ENCODE measurements around the gene GRM1. TPM values are rescaled to one million over a fixed set of nuclear protein-coding genes. Genes with fewer than 3 reads are reported as not detected.

Gene GRM1
- polyA plus RNA-seq, 3 donors, result not detected

DNA sequence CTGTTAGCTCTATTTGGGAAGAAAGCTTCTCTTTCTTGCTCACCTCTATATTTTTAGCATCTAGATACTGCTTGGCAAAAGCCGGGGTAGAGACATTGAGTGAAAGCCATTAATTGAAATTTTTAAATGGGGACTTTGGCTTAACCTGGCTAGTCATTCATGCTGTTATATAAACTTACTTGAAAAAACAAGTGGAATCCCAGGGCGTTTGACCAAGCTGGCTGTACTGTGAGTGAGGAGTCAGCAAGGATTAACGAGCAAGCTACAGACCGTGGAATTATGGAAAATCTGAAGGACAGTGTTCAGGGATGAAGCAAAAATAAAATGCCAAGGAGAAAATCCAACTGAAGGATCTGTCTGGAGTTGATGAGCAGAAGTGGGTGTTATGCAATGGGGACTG, 232.0 kb downstream of the GRM1 start:
- 94% methylated on average over 3 of the region's 4 CpGs for WGBS (ENCODE audit: insufficient coverage)
- no peak overlapping the region for H2AFZ ChIP-seq (ENCODE audit: insufficient read depth, low read depth, low read length, poor library complexity, severe bottlenecking)
- H3K9me3 ChIP-seq (replicated peaks in 1 of 2; ENCODE audit: control insufficient read depth in 1 of 2, insufficient read depth in 1 of 2, low read length in 2 of 2), result no peaks in the 10 kb centered on the region
- H3K27ac ChIP-seq (ENCODE audit: low read depth in 1 of 2, low read length in 2 of 2), result no peak overlapping the region
- H3K4me1 Mint-ChIP-seq, result no peaks in the 10 kb centered on the region
- DNase-seq, result no peak
- H3K4me1 ChIP-seq (ENCODE audit: control insufficient read depth in 1 of 2, insufficient read depth in 2 of 2, low read length in 2 of 2), result no peaks in the 10 kb centered on the region
- H3K36me3 Mint-ChIP-seq, result no peaks in the 10 kb centered on the region
- H3K4me2 ChIP-seq (replicated peaks; ENCODE audit: extremely low read depth, low read length, poor library complexity, severe bottlenecking), result no peak overlapping the region
- H3K27me3 Mint-ChIP-seq (ENCODE audit: low read depth in 3 of 3), result peaks cover 0 to under 1% (median 0%) of the 10 kb centered on the region in 3 donors
- no peaks in the 10 kb centered on the region for H3K9me3 Mint-ChIP-seq
- H3K9ac ChIP-seq (ENCODE audit: insufficient read depth, low read length, poor library complexity, severe bottlenecking), result no peak overlapping the region
- no peaks in the 10 kb centered on the region for H3K79me2 ChIP-seq (ENCODE audit: insufficient read depth, low read length)
- H3K27me3 ChIP-seq (ENCODE audit: control insufficient read depth in 2 of 2, insufficient read depth in 2 of 2, low read length in 2 of 2), result no peaks in the 10 kb centered on the region
- no peak overlapping the region for H3K27ac Mint-ChIP-seq
- H3K4me3 Mint-ChIP-seq, result no peak overlapping the region
- H3K4me3 ChIP-seq (replicated peaks in 1 of 3; ENCODE audit: low read depth in 2 of 3, low read length in 3 of 3), result no peak overlapping the region
- TF ChIP-seq, protein P1, sequence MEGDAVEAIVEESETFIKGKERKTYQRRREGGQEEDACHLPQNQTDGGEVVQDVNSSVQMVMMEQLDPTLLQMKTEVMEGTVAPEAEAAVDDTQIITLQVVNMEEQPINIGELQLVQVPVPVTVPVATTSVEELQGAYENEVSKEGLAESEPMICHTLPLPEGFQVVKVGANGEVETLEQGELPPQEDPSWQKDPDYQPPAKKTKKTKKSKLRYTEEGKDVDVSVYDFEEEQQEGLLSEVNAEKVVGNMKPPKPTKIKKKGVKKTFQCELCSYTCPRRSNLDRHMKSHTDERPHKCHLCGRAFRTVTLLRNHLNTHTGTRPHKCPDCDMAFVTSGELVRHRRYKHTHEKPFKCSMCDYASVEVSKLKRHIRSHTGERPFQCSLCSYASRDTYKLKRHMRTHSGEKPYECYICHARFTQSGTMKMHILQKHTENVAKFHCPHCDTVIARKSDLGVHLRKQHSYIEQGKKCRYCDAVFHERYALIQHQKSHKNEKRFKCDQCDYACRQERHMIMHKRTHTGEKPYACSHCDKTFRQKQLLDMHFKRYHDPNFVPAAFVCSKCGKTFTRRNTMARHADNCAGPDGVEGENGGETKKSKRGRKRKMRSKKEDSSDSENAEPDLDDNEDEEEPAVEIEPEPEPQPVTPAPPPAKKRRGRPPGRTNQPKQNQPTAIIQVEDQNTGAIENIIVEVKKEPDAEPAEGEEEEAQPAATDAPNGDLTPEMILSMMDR (IDR thresholded peaks at IDR 0.05), result no peak
- no peaks in the 10 kb centered on the region for H3K36me3 ChIP-seq (replicated peaks in 1 of 2; ENCODE audit: control insufficient read depth in 1 of 2, insufficient read depth in 2 of 2, low read length in 2 of 2)
- no peaks in the 10 kb centered on the region for H4K20me1 ChIP-seq (ENCODE audit: insufficient read depth, low read length)
- intact Hi-C loops (cut with micrococcal nuclease), result no loop called here

DNA sequence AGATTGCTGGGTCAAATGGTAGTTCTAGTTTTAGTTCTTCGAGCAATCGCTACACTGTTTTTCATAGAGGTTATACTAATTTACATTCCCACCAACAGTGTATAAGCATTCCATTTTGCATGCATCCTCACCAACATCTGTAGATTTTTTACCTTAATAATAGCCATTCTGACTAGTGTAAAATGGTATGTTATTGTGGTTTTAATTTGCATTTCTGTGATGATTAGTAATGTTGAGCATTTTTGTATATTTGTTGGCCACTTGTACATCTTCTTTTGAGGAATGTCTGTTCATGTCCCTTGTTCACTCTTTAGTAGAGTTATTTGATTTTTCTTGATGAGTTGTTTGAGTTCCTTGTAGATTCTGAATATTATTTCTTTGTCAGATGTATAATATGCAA, 236.2 kb downstream of the GRM1 start:
- no peak for DNase-seq
- Mint-ChIP-seq H3K9me3 (peaks cover 0 to 3% (median 0%) of the 10 kb centered on the region in 7 donors), H3K36me3 (no peaks in the 10 kb centered on the region), H3K27me3 (ENCODE audit: low read depth in 3 of 3) (peaks cover 0 to 2% (median 2%) of the 10 kb centered on the region in 3 donors), H3K4me1 (no peaks in the 10 kb centered on the region), H3K27ac (no peak overlapping the region), H3K4me3 (no peak overlapping the region)
- Histone ChIP-seq H4K20me1 (ENCODE audit: insufficient read depth, low read length) (no peaks in the 10 kb centered on the region), H3K9me3 (replicated peaks in 1 of 2; ENCODE audit: control insufficient read depth in 1 of 2, insufficient read depth in 1 of 2, low read length in 2 of 2) (no peaks in the 10 kb centered on the region), H3K36me3 (replicated peaks in 1 of 2; ENCODE audit: control insufficient read depth in 1 of 2, insufficient read depth in 2 of 2, low read length in 2 of 2) (no peaks in the 10 kb centered on the region), H3K9ac (ENCODE audit: insufficient read depth, low read length, poor library complexity, severe bottlenecking) (no peak overlapping the region), H3K27me3 (ENCODE audit: control insufficient read depth in 2 of 2, insufficient read depth in 2 of 2, low read length in 2 of 2) (no peaks in the 10 kb centered on the region), H2AFZ (ENCODE audit: insufficient read depth, low read depth, low read length, poor library complexity, severe bottlenecking) (no peak overlapping the region), H3K4me3 (replicated peaks in 1 of 3; ENCODE audit: low read depth in 2 of 3, low read length in 3 of 3) (no peak overlapping the region), H3K79me2 (ENCODE audit: insufficient read depth, low read length) (no peaks in the 10 kb centered on the region), H3K4me1 (ENCODE audit: control insufficient read depth in 1 of 2, insufficient read depth in 2 of 2, low read length in 2 of 2) (no peaks in the 10 kb centered on the region), H3K27ac (ENCODE audit: low read depth in 1 of 2, low read length in 2 of 2) (no peak overlapping the region), H3K4me2 (replicated peaks; ENCODE audit: extremely low read depth, low read length, poor library complexity, severe bottlenecking) (no peak overlapping the region)
- no CpG with 5 or more reads among the region's 2 CpGs for WGBS (ENCODE audit: insufficient coverage)
- intact Hi-C loops (cut with micrococcal nuclease), result no loop called here
- TF ChIP-seq, protein P1 (IDR thresholded peaks at IDR 0.05), result no peak

Data from CD14-positive monocyte (primary cell).